HG02943 (cell line): ENCODE measurements around the gene PLIN4.
"Not testable (repeated sequence)": the region's sequence is repeated elsewhere in the genome, so short reads cannot be mapped to it uniquely, and the experiment has no call there.

ENCODE experiments used
- ATAC-seq: cut with Tn5 transposase; IDR thresholded peaks from one replicate; pipeline ENCODE4 v1.9.1; 2021; ENCODE audit warnings: mild to moderate bottlenecking, low read depth, moderate library complexity; ENCODE audit not compliant: unreplicated experiment

PLIN4 gene

DNA sequence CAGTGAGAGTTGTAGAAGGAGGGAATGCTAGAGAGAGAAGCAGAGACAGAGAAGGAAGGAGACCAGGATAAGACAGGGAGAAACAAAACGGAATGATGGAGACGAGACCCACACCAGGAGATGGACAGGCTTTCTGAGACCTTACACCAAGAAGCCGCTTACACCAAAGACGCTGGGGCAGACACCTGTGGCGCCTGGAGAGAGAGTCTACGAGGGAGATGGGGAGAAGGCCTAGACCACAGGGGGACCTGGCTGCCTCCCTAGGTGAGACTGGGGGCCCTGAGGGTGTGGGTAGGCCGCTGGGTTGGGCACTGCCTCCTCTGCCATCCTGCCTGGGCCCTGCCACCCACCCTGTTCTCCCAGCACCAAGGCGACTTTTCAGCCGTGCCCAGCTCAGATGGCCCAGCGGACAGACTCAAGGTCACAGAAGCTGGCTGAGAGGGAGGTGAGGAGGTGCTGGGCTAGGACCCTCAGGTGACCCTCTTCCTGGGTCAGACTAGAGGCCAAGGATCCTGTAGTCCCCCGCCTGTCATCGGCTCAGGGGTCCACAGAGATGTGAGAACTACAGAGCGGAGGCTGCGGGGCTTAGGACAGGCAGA lies 11.7 kb upstream of the PLIN4 start:
- no peak for ATAC-seq

DNA sequence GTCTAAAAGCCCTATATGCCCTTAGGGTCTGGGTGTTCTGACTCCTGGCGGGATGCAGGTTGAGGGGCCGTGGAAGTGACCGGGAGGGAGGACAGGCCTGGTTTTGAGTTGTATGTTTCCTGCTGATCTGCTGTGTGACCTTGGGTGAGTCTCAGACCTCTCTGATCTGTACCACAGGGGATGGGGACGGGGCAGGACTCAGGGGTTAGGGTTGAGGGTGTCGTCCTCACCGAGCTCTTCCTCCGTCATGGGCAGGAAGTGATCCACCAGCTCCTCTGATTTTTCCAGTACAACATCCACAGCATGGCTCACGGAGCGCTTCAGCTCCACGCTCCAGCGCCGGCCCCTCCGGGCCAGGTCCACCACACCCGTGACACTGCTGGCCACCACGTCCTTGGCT lies 10.6 kb upstream of the PLIN4 start:
- no peak for ATAC-seq

- not testable (repeated sequence) for ATAC-seq
Observed at GRCh38 chr19:4527377-4527776, 9.1 kb upstream of the PLIN4 start.

DNA sequence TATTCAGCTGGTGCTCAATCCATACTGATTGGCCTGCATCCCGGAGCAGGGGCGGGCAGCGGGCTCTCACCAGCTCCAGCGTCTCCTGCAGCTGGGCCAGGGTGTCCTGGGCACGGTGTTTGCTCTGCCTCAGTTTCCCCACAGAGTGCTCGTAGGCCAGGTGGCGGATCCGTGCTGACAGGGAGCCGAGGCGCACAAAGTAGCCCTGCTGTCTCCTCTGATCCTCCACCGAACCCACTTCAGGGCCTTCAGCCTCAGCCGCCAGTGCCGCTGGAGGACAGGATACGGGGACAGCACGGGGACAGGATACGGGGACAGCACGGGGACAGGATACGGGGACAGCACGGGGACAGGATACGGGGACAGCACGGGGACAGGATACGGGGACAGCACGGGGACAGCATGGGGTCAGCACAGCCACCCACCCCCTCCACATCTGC lies 7.3 kb upstream of the PLIN4 start:
- no peak for ATAC-seq

DNA sequence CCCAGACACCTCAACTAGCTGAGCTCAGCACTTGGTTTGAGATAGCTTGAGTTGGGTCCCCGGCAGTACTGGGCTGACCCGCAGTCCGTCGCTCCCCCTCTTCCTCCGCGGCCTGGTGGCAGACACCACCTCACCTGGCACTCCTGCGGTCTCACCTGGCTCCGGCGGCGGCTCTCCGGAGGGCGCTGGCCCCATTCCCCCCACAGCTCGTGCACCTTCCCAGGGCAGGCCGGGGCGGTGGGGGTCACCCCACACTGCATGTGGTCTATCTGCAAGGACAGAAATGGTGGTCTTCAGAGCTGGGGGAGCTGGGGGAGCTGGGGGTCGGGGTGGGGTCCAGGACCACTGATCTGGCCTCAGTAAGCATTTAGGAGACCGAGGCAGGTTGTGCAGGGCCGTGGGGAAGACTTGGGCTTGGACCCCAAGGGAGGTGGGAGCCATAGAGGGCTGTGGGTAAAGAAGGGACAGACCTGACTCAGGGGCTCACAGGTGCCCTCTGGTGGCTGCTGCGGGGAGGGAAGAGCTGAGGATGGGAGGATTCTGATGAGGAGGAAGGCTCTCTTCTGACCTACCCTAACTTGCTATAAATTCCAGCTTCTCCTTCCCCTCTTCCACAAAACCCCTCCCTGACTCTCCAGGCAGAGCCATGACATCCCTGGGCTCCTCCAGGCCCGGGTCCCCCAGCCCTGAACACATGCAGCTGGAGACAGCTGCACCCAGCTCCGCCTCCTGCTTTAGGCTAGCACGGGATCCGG lies 6.7 kb upstream of the PLIN4 start:
- no peak for ATAC-seq

DNA sequence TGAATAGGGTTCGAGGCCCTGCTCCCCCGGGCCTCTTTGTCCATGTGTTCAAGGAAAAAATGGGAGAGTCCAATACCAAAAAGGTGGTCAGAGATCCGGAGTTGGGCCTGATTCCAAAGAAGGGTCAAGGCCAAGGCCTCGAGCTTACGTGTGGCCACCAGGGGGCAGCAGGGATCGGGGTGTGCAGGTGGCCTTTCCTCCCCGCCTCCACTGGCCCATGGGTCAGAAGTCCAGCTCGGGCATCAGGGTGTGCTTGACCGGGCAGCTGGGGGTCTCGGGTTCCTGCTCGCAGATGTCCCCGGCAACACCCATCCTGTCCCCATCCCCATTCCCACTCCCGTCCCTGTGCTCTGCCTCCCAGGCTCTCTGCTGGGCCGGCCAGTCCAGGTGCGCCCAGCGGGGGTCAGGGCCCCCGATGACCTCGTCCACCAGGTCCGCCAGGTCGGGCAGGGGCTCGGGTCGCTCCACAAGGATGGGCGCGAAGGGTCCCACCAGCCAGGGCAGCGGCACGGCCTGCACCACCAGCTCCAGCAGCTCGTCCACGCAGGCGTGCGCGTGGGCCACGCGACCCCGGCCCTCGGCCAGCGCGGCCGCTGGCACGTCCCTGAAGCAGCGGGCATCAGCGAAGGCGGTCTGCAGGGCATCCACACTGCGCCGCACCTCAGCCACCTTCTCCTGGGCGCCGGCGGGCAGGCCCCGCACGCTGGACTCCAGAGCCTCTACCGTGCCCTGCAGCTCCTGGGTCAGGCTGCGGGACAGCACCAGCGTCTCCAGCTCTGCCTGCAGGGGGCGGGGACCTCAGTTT lies 5.2 kb upstream of the PLIN4 start:
- no peak for ATAC-seq

DNA sequence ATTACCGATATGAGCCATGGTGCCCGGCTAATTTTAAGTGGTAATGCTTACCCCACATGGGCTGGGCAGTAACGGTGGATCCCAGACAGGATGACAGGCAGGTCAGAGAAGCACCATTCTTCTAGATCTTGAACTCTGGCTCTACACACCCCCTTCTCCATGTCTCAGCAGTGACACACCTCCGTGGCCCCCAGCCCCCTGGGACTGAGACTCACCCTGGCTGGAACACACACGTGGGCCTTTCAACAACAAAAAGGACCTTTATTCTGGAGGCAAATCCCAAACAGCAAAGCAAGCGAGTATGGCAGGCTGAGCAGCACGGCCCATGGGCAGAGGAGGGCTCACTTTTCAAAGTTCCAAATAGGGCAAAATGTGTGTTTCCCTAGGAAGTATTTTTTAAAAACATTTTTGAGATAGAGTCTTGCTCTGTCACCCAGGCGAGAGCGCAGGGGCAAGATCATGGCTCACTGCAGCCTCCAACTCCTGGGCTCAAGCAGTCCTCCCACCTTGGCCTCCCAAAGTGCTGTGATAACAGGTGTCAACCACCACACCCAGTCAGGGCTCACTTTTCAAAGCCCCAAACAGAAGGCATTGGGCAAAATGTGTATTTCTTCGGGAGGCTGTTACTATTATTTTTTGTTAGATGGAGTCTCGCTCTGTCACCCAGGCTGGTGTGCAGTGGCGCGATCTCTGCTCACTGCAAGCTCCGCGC lies 4.2 kb upstream of the PLIN4 start:
- no peak for ATAC-seq

DNA sequence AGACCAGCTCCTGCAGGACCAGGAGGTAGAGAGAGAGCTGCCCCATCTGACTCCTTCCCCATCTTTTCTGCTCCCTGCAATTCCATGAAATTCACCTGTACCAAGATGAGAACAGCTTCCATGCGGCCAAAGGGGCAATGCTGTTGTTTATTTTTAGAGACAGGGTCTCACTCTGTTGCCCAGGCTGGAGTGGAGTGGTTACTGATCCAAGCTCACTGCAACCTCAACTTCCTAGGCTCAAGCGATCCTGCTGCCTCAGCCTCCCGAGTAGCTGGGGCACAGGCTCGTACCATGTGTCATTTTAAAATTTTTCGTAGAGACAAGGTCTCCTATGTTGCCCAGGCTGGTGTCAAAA lies 3.6 kb upstream of the PLIN4 start:
- no peak for ATAC-seq

DNA sequence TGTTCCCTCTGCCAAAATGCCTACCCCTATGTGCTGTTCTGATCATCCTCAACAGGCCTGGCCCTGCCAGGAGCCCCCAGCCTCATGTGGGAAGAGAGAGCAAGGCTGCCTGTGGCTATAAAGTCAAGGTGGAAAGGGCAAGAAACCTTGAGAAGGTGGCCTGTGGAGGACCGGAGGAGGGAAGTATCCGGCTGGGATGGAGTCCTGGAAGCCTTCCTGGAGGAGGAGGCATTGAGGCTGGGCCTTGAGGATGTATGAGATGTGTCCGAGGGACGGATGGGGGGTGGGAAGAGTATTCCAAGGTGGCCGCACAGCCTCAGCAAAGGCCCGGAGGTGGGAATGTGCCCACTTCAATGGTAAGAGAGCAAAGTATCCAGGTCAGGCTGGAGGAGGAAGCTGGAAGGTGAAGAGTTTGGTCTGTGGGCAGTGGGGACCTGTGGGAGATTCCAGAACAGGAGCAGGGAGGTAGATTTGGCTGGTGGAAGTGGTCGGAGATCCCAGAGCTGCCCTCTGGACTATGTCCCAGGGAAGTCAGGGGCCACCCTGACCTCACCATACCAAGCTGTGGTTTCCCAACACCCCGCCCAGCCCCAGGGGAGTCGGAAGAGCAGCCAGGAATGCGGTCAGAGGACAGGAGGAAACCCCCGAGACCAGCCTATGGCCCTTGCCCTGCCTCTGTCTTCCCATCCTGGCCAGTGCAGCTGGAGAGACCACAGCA lies 3.0 kb upstream of the PLIN4 start:
- no peak for ATAC-seq

DNA sequence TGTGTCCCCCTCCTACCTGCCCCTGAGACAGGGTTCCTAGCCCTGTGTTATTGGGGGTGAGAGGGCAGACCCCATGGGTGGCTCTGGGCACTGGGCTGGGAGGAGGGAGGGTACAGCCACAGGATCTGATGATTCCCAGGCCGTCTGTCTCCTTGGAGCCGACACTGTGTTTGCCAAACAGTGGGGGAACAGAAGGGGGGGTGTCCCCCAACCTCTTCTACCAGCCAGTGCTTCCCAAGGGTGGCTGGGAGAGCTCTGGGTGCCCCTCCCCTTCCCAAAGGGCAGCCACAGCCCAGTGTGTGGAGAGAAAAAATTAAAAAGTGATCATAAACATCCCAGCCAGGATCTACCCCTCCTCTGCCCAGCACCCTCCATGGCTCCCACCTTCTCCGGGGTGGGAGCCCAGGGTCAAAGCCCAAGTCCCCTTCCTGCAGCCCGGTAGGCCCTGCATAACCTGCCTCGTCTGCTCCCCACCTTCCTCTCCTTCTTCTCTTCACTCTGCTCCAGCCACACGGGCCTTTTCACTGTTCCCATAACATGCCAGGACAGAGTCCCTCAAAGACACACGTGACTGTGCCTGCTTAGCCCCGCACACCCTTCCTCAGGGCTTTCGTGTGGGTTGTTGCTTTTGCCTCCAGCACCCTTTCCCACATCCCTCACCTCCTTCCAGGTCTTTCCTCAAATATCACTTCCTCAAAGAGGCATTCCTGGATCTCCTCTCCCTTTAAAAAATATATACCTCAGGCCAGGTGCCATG lies 1.4 kb upstream of the PLIN4 start:
- ATAC-seq: no peak

- ATAC-seq: no peak
Observed at GRCh38 chr19:4519172-4519496, 848 bp upstream of the PLIN4 start.

DNA sequence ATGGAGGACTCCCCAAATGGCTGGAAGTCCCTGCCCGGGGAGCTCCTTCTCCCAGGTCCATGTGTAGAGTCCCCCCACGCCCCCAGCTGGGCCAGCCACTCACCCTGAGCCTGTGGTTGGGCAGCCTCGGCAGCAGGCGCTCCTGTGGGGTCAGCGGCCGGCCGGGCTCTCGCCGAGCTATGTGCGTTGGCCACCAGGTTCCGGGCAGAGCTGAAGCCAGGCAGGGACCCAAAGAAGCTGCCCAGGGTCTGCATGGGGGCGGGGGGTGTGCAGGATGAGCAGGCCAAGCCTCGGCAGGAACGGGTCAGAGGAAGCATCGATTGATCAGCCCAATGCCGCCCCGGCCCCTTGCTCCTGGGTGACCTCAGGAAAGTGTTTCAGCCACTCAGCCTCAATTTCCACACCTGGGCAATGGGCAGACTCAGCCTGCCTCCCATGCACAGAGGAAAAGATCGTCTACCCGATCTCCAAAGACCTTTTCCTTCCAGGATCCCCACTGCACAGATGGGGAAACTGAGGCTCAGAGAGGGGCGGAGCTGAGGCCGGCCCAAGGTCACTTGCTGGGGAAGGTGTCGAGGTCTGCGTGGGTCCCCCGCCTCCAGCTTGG lies 732 bp downstream of the PLIN4 start:
- no peak for ATAC-seq

GRCh38 chr19:4516939-4517300 lies 1.4 kb downstream of the PLIN4 start:
- ATAC-seq: no peak

GRCh38 chr19:4516199-4516938 lies 1.9 kb downstream of the PLIN4 start:
- ATAC-seq: no peak

- no peak for ATAC-seq
Observed at GRCh38 chr19:4515732-4516131, 2.6 kb downstream of the PLIN4 start.

DNA sequence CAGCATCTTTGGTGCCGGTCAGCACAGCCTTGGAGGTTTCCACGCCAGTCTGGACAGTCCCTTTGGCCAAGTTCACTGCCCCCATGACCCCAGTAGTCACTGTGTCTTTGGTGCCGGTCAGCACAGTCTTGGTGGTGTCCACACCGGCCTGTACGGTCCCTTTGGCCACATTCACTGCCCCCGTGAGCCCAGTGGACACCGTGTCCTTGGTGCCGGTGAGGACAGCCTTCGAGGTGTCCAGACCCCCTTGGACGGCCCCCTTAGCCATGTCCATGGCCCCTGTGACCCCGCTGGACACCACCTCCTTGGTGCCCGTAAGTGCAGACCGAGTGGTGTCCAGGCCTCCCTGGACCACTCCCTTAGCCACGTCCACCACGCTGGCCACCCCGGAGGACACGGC lies 5.0 kb downstream of the PLIN4 start:
- ATAC-seq: no peak

DNA sequence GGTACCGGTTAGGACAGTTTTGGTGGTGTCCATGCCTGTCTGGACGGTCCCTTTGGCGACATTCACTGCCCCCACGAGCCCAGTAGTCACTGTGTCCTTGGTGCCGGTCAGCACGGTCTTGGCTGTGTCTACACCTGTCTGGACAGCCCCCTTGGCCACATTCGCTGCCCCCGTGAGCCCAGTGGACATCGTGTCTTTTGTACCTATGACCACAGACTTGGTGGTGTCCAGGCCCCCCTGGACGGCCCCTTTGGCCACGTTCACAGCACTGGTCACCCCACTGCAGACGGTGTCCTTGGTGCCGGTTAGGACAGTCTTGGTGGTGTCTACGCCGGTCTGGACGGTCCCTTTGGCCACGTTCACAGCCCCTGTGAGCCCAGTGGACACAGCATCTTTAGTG lies 6.2 kb downstream of the PLIN4 start:
- no peak for ATAC-seq

GRCh38 chr19:4511300-4512054 lies 6.8 kb downstream of the PLIN4 start:
- no peak for ATAC-seq
